ENCODE measurements around the gene ERC1.

The ERC1 gene

GRCh38 chr12:1503281-1503711 lies 512.3 kb downstream of the ERC1 start:
- DNase-seq: no peak

- no peak for DNase-seq
These were observed 513.4 kb downstream of the ERC1 start for GRCh38 chr12:1504304-1504894.

GRCh38 chr12:1504895-1505311 lies 513.9 kb downstream of the ERC1 start:
- DNase-seq: no peak

- no peak for DNase-seq
These were observed 514.6 kb downstream of the ERC1 start for GRCh38 chr12:1505576-1505975.

- DNase-seq: no peak
These were observed 516.3 kb downstream of the ERC1 start for GRCh38 chr12:1507308-1507707.

- DNase-seq: no peak
These were observed 518.5 kb downstream of the ERC1 start for GRCh38 chr12:1509413-1510052.

GRCh38 chr12:1510056-1510812 lies 519.2 kb downstream of the ERC1 start:
- DNase-seq: no peak

- DNase-seq: no peak
These were observed 524.0 kb downstream of the ERC1 start for GRCh38 chr12:1515010-1515409.

- no peak for DNase-seq
These were observed 524.4 kb downstream of the ERC1 start for GRCh38 chr12:1515428-1515827.

- no peak for DNase-seq
These were observed 526.0 kb downstream of the ERC1 start for GRCh38 chr12:1517007-1517406.

GRCh38 chr12:1517734-1518525 lies 526.9 kb downstream of the ERC1 start:
- DNase-seq: no peak

GRCh38 chr12:1518591-1519516 lies 527.8 kb downstream of the ERC1 start:
- DNase-seq: no peak

- no peak for DNase-seq
These were observed 528.6 kb downstream of the ERC1 start for GRCh38 chr12:1519642-1520041.

- no peak for DNase-seq
These were observed 532.0 kb downstream of the ERC1 start for GRCh38 chr12:1523046-1523445.

- no peak for DNase-seq
These were observed 532.6 kb downstream of the ERC1 start for GRCh38 chr12:1523558-1524050.

GRCh38 chr12:1525858-1526257 lies 534.8 kb downstream of the ERC1 start:
- no peak for DNase-seq

GRCh38 chr12:1527789-1528188 lies 536.8 kb downstream of the ERC1 start:
- DNase-seq: no peak

GRCh38 chr12:1528791-1529190 lies 537.8 kb downstream of the ERC1 start:
- no peak for DNase-seq

- no peak for DNase-seq
These were observed 538.3 kb downstream of the ERC1 start for GRCh38 chr12:1529228-1529861.

Measured in nucleus accumbens (tissue), 56 donors.